ENCODE results near the gene TMPRSS6. TPM values are rescaled to one million over a fixed set of nuclear protein-coding genes. Genes with fewer than 3 reads are reported as not detected.

The TMPRSS6 gene
- total and polyA plus RNA-seq, 2 donors (not counting 1 experiment from before 2014, with no cell fraction given) = 0.03 TPM; not detected in 1

DNA sequence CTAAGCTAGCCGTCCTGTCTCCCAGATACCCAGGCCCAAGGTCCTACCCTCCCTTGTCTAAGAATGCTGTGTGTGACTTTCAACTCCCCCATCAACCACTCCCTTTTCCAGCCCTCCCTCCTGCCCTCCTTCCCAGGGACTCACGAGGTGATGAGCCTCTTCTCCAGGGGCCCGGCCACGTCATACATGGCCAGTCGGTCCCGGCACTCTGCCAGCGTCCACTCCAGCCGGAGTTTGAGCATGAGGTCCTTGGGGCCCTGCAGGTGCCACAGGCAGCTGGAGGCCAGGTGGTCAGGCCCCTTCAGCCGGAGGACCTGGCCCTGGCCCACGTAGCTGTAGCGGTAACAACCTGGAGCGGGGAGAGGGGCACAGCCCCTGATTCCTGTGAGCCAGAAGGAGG, 20.1 kb downstream of the TMPRSS6 start:
- intact Hi-C loops (cut with micrococcal nuclease) = no loop called here
- Histone ChIP-seq H3K36me3 (replicated peaks in 1 of 2; ENCODE audit: control extremely low read depth in 1 of 2, control insufficient read depth in 1 of 2, extremely low read depth in 1 of 2, insufficient read depth in 2 of 2, low read length in 1 of 2) (no peaks in the 10 kb centered on the region), H4K20me1 (ENCODE audit: control insufficient read depth, insufficient read depth, low read length, poor library complexity, severe bottlenecking) (no peaks in the 10 kb centered on the region), H2AFZ (ENCODE audit: insufficient read depth, low read depth, low read length, poor library complexity, severe bottlenecking) (no peak overlapping the region), H3K9ac (ENCODE audit: low read length) (no peak overlapping the region), H3K9me3 (ENCODE audit: control extremely low read depth in 1 of 3, control insufficient read depth in 2 of 3, insufficient read depth in 1 of 3, low read length in 2 of 3) (no peaks in the 10 kb centered on the region), H3K79me2 (ENCODE audit: control insufficient read depth, insufficient read depth, low read length) (no peaks in the 10 kb centered on the region), H3K4me3 (ENCODE audit: control extremely low read depth in 1 of 5, extremely low read depth in 1 of 5, insufficient read depth in 1 of 5, low read depth in 2 of 5, low read length in 4 of 5) (no peak overlapping the region), H3K4me2 (replicated peaks; ENCODE audit: low read depth, low read length, poor library complexity, severe bottlenecking) (no peak overlapping the region), H3K27me3 (replicated peaks in 1 of 4; ENCODE audit: control extremely low read depth in 1 of 4, control insufficient read depth in 3 of 4, insufficient read depth in 4 of 4, low read length in 3 of 4) (peaks cover 0 to 12% (median 3%) of the 10 kb centered on the region in 4 experiments), H3K4me1 (ENCODE audit: control insufficient read depth in 2 of 2, insufficient read depth in 2 of 2, low read length in 2 of 2) (no peaks in the 10 kb centered on the region), H3K27ac (ENCODE audit: low read length in 2 of 2) (no peak overlapping the region)
- Mint-ChIP-seq H3K4me1 (no peaks in the 10 kb centered on the region), H3K27ac (no peak overlapping the region), H3K9me3 (ENCODE audit: insufficient read depth) (no peaks in the 10 kb centered on the region), H3K27me3 (peaks cover 17% of the 10 kb centered on the region), H3K4me3 (no peak overlapping the region)
- POLR2A ChIA-PET = no interaction called here
- ATAC-seq (ENCODE audit: low read depth) (no peak), DNase-seq (no peak)
- TF ChIP-seq, protein P1, sequence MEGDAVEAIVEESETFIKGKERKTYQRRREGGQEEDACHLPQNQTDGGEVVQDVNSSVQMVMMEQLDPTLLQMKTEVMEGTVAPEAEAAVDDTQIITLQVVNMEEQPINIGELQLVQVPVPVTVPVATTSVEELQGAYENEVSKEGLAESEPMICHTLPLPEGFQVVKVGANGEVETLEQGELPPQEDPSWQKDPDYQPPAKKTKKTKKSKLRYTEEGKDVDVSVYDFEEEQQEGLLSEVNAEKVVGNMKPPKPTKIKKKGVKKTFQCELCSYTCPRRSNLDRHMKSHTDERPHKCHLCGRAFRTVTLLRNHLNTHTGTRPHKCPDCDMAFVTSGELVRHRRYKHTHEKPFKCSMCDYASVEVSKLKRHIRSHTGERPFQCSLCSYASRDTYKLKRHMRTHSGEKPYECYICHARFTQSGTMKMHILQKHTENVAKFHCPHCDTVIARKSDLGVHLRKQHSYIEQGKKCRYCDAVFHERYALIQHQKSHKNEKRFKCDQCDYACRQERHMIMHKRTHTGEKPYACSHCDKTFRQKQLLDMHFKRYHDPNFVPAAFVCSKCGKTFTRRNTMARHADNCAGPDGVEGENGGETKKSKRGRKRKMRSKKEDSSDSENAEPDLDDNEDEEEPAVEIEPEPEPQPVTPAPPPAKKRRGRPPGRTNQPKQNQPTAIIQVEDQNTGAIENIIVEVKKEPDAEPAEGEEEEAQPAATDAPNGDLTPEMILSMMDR (IDR thresholded peaks at IDR 0.05) = no peak
- TF ChIP-seq EZH2 (IDR thresholded peaks at IDR 0.05; ENCODE audit: borderline replicate concordance, insufficient read depth, low read depth, low read length, poor library complexity, severe bottlenecking) = no peak
- CTCF ChIA-PET = interaction anchor here (0.6 kb wide), 1 partner anchor 61 kb away, joined by 3 read pairs; no protein-coding TSS in a partner anchor
- 80% methylated on average over 12 of the region's 12 CpGs for WGBS (ENCODE audit: insufficient coverage)

DNA sequence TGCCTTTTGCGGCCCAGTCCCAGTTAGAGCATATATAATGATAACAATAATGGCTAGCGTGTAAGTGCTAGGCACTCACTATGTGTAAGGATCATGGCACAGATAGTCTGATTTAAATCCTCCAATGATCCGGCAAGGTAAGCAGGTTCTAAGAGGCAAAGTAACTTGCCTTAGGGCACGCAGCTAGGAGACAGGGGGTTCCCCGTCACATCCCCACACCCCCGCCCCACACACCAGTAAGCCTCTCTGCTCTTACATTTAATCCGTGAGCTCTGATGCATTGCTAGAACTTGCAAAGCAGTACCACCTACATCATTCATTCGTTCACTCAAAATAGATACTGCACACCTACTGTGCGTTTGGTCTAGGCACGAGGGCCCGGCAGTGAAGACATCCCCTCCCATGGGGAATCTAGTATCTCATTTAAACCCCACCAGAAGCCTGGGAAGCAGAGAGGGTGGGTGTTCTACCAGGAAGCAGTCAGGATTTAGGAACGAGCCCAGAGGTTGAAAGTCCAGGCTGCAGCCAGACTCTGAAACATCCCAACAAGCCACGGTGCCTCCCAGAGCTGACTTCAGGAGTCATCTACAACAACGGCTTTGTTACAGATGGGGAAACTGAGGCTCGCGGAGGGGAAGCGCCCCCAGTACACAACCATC, 20.6 kb downstream of the TMPRSS6 start:
- H3K27ac ChIP-seq (ENCODE audit: low read length in 2 of 2) = no peak overlapping the region
- CTCF ChIA-PET = interaction anchor here (0.6 kb wide), 1 partner anchor 61 kb away, joined by 3 read pairs; no protein-coding TSS in a partner anchor
- peaks cover 0 to 11% (median 0%) of the 10 kb centered on the region in 4 experiments for H3K27me3 ChIP-seq (replicated peaks in 1 of 4; ENCODE audit: control extremely low read depth in 1 of 4, control insufficient read depth in 3 of 4, insufficient read depth in 4 of 4, low read length in 3 of 4)
- no peak overlapping the region for H3K4me3 ChIP-seq (ENCODE audit: control extremely low read depth in 1 of 5, extremely low read depth in 1 of 5, insufficient read depth in 1 of 5, low read depth in 2 of 5, low read length in 4 of 5)
- H3K27me3 Mint-ChIP-seq = peaks cover 12% of the 10 kb centered on the region
- 76% methylated on average over 12 of the region's 17 CpGs for WGBS (ENCODE audit: insufficient coverage)
- no peak overlapping the region for H3K27ac Mint-ChIP-seq
- H3K79me2 ChIP-seq (ENCODE audit: control insufficient read depth, insufficient read depth, low read length) = no peaks in the 10 kb centered on the region
- H3K4me1 ChIP-seq (ENCODE audit: control insufficient read depth in 2 of 2, insufficient read depth in 2 of 2, low read length in 2 of 2) = no peaks in the 10 kb centered on the region
- intact Hi-C loops (cut with micrococcal nuclease) = no loop called here
- no peaks in the 10 kb centered on the region for H4K20me1 ChIP-seq (ENCODE audit: control insufficient read depth, insufficient read depth, low read length, poor library complexity, severe bottlenecking)
- H3K9me3 Mint-ChIP-seq (ENCODE audit: insufficient read depth) = no peaks in the 10 kb centered on the region
- no peak for DNase-seq
- no peak overlapping the region for H3K9ac ChIP-seq (ENCODE audit: low read length)
- H2AFZ ChIP-seq (ENCODE audit: insufficient read depth, low read depth, low read length, poor library complexity, severe bottlenecking) = no peak overlapping the region
- TF ChIP-seq, protein P1 (IDR thresholded peaks at IDR 0.05) = no peak
- TF ChIP-seq EZH2 (IDR thresholded peaks at IDR 0.05; ENCODE audit: borderline replicate concordance, insufficient read depth, low read depth, low read length, poor library complexity, severe bottlenecking) = no peak
- no peak for ATAC-seq (ENCODE audit: low read depth)
- no peak overlapping the region for H3K4me3 Mint-ChIP-seq
- H3K4me1 Mint-ChIP-seq = no peaks in the 10 kb centered on the region
- POLR2A ChIA-PET = no interaction called here
- H3K36me3 ChIP-seq (replicated peaks in 1 of 2; ENCODE audit: control extremely low read depth in 1 of 2, control insufficient read depth in 1 of 2, extremely low read depth in 1 of 2, insufficient read depth in 2 of 2, low read length in 1 of 2) = no peaks in the 10 kb centered on the region
- H3K9me3 ChIP-seq (ENCODE audit: control extremely low read depth in 1 of 3, control insufficient read depth in 2 of 3, insufficient read depth in 1 of 3, low read length in 2 of 3) = no peaks in the 10 kb centered on the region
- H3K4me2 ChIP-seq (replicated peaks; ENCODE audit: low read depth, low read length, poor library complexity, severe bottlenecking) = no peak overlapping the region
